WTC11 (cell line): ENCODE measurements around the gene CRACR2A. TPM values are rescaled to one million over a fixed set of nuclear protein-coding genes. Genes with fewer than 3 reads are reported as not detected.

Experiments used
- ATAC-seq: fragments of 200-7000 bp; cut with Tn5 transposase; 2 replicates; pipeline ENCODE4 v1.10.0; 2021; ENCODE audit warnings: mild to moderate bottlenecking, moderate library complexity
- CTCF ChIA-PET: fragments of 300-600 bp; sonication (Branson Sonifier 250); formaldehyde crosslinking; loops from one replicate; lab custom pipeline; 2021; ENCODE audit warnings: antibody characterized with exemption; lab: Charles Lee
- POLR2A ChIA-PET: fragments of 350-600 bp; sonication (Branson Sonifier 250); formaldehyde crosslinking; loops from one replicate; lab custom pipeline; 2021; ENCODE audit warnings: antibody characterized with exemption; lab: Charles Lee
- DNase-seq: peaks from one replicate; pipeline ENCODE4 v3.0.0; 2021; ENCODE audit warnings: low spot score
- H3K27ac Mint-ChIP-seq: 2 replicates; pipeline ENCODE4 v1.8.0; 2021; ENCODE audit warnings: mixed read lengths
- H3K27me3 Mint-ChIP-seq: 2 replicates; pipeline ENCODE4 v1.8.0; 2021; ENCODE audit warnings: low read depth, mild to moderate bottlenecking, moderate library complexity, mixed read lengths
- H3K36me3 Mint-ChIP-seq: 2 replicates; pipeline ENCODE4 v1.8.0; 2021; ENCODE audit warnings: mixed read lengths
- H3K4me1 Mint-ChIP-seq: 2 replicates; pipeline ENCODE4 v1.8.0; 2022; ENCODE audit warnings: mixed read lengths
- H3K4me3 Mint-ChIP-seq: 2 replicates; pipeline ENCODE4 v1.8.0; 2021; ENCODE audit warnings: mild to moderate bottlenecking, moderate library complexity, mixed read lengths
- H3K9me3 Mint-ChIP-seq: 2 replicates; pipeline ENCODE4 v1.8.0; 2021; ENCODE audit warnings: mixed read lengths
- CREB1 ChIP-seq: sonication (generic); formaldehyde crosslinking; IDR thresholded peaks from 2 replicates; pipeline ENCODE4 v1.8.0; 2023; ENCODE audit warnings: mild to moderate bottlenecking, missing genetic modification reagents
- ETV6 ChIP-seq: sonication (generic); formaldehyde crosslinking; IDR thresholded peaks from 2 replicates; pipeline ENCODE4 v1.8.1; 2022; ENCODE audit warnings: mild to moderate bottlenecking, missing genetic modification reagents
- FOXK1 ChIP-seq: sonication (generic); formaldehyde crosslinking; IDR thresholded peaks from 2 replicates; pipeline ENCODE4 v1.8.0; 2022; ENCODE audit warnings: mild to moderate bottlenecking, moderate library complexity, missing genetic modification reagents
- MYBL2 ChIP-seq: sonication (generic); formaldehyde crosslinking; IDR thresholded peaks from 2 replicates; pipeline ENCODE4 v1.8.1; 2023; ENCODE audit warnings: mild to moderate bottlenecking, moderate library complexity, missing genetic modification reagents
- NR1H2 ChIP-seq: sonication (generic); formaldehyde crosslinking; IDR thresholded peaks from 2 replicates; pipeline ENCODE4 v1.9.0; 2021; ENCODE audit warnings: mild to moderate bottlenecking, moderate library complexity, missing genetic modification reagents
- ZNF317 ChIP-seq: sonication (generic); formaldehyde crosslinking; IDR thresholded peaks from 2 replicates; pipeline ENCODE4 v1.8.1; 2023; ENCODE audit warnings: low read depth, mild to moderate bottlenecking, moderate library complexity, missing genetic modification reagents, borderline replicate concordance
- ZNF396 ChIP-seq: fragments of 250-450 bp; sonication (Bioruptor Pico); IDR thresholded peaks from 2 replicates; pipeline ENCODE4 v1.8.0; 2021; ENCODE audit warnings: mild to moderate bottlenecking, moderate library complexity, borderline replicate concordance
- ZNF671 ChIP-seq: fragments of 250-450 bp; sonication (Bioruptor Pico); IDR thresholded peaks from 2 replicates; pipeline ENCODE4 v1.8.0; 2021; ENCODE audit warnings: mild to moderate bottlenecking
- total RNA-seq: library from RNA; stranded (reverse); gene quantifications from 3 replicates; pipeline ENCODE4 v1.2.3, GENCODE V29; 2021
- TF ChIP-seq, protein P1 (sequence below): sonication (generic); formaldehyde crosslinking; IDR thresholded peaks from 2 replicates; pipeline ENCODE4 v1.8.1; 2022; ENCODE audit warnings: missing genetic modification reagents, borderline replicate concordance
- TF ChIP-seq, protein P2 (sequence below): sonication (generic); formaldehyde crosslinking; IDR thresholded peaks from 2 replicates; pipeline ENCODE4 v1.8.0; 2023; ENCODE audit warnings: missing genetic modification reagents, mild to moderate bottlenecking, borderline replicate concordance
- TF ChIP-seq, protein P3 (sequence below): sonication (generic); formaldehyde crosslinking; IDR thresholded peaks from 2 replicates; pipeline ENCODE4 v1.8.1; 2023; ENCODE audit warnings: mild to moderate bottlenecking, missing genetic modification reagents
- TF ChIP-seq, protein P4 (sequence below): fragments of 250-450 bp; sonication (Bioruptor Pico); IDR thresholded peaks from 2 replicates; pipeline ENCODE4 v1.9.0; 2021; ENCODE audit warnings: mild to moderate bottlenecking
- TF ChIP-seq, protein P5 (sequence below): sonication (generic); formaldehyde crosslinking; IDR thresholded peaks from 2 replicates; pipeline ENCODE4 v1.8.0; 2023; ENCODE audit warnings: mild to moderate bottlenecking, missing genetic modification reagents
- TF ChIP-seq, protein P6 (sequence below): sonication (generic); formaldehyde crosslinking; conservative IDR thresholded peaks from 2 replicates; pipeline ENCODE4 v1.8.1; 2022; ENCODE audit warnings: mild to moderate bottlenecking, missing genetic modification reagents
- TF ChIP-seq, protein P7 (sequence below): sonication (generic); formaldehyde crosslinking; IDR thresholded peaks from 2 replicates; pipeline ENCODE4 v1.8.1; 2023; ENCODE audit warnings: mild to moderate bottlenecking, missing genetic modification reagents, moderate library complexity

Gene CRACR2A
- total RNA-seq, 1 experiment from 2014 or later = 2.6 TPM

DNA sequence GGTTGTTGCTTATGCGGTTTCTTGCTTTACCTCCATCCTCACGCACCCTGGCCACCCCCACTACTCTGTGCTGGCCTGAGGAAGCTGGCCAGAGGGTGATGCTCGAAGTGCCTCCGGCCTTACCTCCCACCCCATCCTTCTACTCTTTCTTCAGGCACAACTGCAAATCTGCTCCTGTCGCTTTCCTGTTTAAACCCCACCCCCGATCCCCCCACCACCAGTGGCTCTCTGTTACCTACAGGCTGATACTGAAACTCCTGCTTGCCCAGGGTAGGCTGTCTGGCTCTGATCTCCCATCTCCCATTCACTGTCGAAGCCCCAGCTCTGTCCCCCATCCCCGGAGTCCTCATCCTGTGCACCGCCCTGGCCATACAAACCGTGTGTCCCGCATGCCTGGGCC is 150.4 kb downstream of the CRACR2A start:
- H3K4me3 Mint-ChIP-seq = no peak overlapping the region
- TF ChIP-seq, protein P1, sequence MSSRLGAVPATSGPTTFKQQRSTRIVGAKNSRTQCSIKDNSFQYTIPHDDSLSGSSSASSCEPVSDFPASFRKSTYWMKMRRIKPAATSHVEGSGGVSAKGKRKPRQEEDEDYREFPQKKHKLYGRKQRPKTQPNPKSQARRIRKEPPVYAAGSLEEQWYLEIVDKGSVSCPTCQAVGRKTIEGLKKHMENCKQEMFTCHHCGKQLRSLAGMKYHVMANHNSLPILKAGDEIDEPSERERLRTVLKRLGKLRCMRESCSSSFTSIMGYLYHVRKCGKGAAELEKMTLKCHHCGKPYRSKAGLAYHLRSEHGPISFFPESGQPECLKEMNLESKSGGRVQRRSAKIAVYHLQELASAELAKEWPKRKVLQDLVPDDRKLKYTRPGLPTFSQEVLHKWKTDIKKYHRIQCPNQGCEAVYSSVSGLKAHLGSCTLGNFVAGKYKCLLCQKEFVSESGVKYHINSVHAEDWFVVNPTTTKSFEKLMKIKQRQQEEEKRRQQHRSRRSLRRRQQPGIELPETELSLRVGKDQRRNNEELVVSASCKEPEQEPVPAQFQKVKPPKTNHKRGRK (CRISPR knock-in tag) = no peak
- TF ChIP-seq, protein P2, sequence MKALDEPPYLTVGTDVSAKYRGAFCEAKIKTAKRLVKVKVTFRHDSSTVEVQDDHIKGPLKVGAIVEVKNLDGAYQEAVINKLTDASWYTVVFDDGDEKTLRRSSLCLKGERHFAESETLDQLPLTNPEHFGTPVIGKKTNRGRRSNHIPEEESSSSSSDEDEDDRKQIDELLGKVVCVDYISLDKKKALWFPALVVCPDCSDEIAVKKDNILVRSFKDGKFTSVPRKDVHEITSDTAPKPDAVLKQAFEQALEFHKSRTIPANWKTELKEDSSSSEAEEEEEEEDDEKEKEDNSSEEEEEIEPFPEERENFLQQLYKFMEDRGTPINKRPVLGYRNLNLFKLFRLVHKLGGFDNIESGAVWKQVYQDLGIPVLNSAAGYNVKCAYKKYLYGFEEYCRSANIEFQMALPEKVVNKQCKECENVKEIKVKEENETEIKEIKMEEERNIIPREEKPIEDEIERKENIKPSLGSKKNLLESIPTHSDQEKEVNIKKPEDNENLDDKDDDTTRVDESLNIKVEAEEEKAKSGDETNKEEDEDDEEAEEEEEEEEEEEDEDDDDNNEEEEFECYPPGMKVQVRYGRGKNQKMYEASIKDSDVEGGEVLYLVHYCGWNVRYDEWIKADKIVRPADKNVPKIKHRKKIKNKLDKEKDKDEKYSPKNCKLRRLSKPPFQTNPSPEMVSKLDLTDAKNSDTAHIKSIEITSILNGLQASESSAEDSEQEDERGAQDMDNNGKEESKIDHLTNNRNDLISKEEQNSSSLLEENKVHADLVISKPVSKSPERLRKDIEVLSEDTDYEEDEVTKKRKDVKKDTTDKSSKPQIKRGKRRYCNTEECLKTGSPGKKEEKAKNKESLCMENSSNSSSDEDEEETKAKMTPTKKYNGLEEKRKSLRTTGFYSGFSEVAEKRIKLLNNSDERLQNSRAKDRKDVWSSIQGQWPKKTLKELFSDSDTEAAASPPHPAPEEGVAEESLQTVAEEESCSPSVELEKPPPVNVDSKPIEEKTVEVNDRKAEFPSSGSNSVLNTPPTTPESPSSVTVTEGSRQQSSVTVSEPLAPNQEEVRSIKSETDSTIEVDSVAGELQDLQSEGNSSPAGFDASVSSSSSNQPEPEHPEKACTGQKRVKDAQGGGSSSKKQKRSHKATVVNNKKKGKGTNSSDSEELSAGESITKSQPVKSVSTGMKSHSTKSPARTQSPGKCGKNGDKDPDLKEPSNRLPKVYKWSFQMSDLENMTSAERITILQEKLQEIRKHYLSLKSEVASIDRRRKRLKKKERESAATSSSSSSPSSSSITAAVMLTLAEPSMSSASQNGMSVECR (CRISPR knock-in tag) = no peak
- TF ChIP-seq FOXK1 (CRISPR knock-in tag) (no peak), ETV6 (CRISPR knock-in tag) (no peak), CREB1 (no peak)
- TF ChIP-seq, protein P3, sequence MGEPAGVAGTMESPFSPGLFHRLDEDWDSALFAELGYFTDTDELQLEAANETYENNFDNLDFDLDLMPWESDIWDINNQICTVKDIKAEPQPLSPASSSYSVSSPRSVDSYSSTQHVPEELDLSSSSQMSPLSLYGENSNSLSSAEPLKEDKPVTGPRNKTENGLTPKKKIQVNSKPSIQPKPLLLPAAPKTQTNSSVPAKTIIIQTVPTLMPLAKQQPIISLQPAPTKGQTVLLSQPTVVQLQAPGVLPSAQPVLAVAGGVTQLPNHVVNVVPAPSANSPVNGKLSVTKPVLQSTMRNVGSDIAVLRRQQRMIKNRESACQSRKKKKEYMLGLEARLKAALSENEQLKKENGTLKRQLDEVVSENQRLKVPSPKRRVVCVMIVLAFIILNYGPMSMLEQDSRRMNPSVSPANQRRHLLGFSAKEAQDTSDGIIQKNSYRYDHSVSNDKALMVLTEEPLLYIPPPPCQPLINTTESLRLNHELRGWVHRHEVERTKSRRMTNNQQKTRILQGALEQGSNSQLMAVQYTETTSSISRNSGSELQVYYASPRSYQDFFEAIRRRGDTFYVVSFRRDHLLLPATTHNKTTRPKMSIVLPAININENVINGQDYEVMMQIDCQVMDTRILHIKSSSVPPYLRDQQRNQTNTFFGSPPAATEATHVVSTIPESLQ (CRISPR knock-in tag) = no peak
- TF ChIP-seq, protein P4, sequence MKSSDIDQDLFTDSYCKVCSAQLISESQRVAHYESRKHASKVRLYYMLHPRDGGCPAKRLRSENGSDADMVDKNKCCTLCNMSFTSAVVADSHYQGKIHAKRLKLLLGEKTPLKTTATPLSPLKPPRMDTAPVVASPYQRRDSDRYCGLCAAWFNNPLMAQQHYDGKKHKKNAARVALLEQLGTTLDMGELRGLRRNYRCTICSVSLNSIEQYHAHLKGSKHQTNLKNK (CRISPR knock-in tag) = no peak
- TF ChIP-seq, all 79 proteins: peak for 0
- CTCF ChIA-PET = interaction anchor here (0.8 kb wide), 1 partner anchor 276 kb away, joined by 5 read pairs; no protein-coding TSS in a partner anchor
- Mint-ChIP-seq H3K36me3 (no peaks in the 10 kb centered on the region), H3K27me3 (peaks cover 14% of the 10 kb centered on the region), H3K4me1 (peaks cover 84% of the 10 kb centered on the region), H3K27ac (no peak overlapping the region), H3K9me3 (no peaks in the 10 kb centered on the region)
- DNase-seq (no peak), ATAC-seq (no peak)
- POLR2A ChIA-PET = no interaction called here

DNA sequence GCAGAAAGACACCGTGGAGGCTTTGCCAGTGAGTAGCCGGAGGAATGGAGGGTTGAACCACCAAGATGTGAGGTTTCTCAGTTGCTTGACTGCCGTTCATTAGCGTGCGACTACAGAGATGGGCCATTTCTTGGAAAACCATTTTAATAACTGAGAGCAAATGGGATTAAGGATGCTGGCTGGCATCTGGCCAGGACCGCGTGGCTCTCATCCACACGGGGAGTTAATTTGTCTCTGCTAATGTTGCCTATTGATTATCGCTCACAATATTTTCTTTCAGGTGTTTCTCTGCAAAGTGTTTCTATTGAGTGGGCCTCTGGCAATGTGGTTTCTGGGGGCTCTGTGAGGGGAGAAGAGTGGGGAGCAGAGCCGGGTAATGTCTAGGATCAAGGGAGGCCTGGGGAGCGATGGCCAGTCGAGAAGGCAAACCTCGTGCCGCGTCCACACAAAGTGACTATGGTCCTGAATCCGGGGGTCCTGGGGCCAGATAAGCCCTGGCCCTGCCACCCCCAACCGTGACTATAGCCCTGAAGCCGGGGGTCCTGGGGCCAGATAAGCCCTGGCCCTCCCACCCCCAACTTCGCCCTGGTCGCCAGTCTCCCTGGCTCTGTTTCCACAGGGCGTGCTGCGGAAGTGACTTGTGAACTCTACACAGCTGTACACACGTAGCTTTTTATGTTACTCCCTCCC is 151.3 kb downstream of the CRACR2A start:
- POLR2A ChIA-PET = no interaction called here
- no peak overlapping the region for H3K4me3 Mint-ChIP-seq
- peaks cover 12% of the 10 kb centered on the region for H3K27me3 Mint-ChIP-seq
- H3K4me1 Mint-ChIP-seq = peaks cover 76% of the 10 kb centered on the region
- H3K36me3 Mint-ChIP-seq = no peaks in the 10 kb centered on the region
- H3K9me3 Mint-ChIP-seq = no peaks in the 10 kb centered on the region
- no peak for DNase-seq
- H3K27ac Mint-ChIP-seq = no peak overlapping the region
- TF ChIP-seq CREB1 (no peak), NR1H2 (CRISPR knock-in tag) (no peak), ZNF317 (CRISPR knock-in tag) (no peak), ZNF671 (CRISPR knock-in tag) (no peak), MYBL2 (CRISPR knock-in tag) (no peak), ZNF396 (CRISPR knock-in tag) (no peak)
- TF ChIP-seq, protein P5, sequence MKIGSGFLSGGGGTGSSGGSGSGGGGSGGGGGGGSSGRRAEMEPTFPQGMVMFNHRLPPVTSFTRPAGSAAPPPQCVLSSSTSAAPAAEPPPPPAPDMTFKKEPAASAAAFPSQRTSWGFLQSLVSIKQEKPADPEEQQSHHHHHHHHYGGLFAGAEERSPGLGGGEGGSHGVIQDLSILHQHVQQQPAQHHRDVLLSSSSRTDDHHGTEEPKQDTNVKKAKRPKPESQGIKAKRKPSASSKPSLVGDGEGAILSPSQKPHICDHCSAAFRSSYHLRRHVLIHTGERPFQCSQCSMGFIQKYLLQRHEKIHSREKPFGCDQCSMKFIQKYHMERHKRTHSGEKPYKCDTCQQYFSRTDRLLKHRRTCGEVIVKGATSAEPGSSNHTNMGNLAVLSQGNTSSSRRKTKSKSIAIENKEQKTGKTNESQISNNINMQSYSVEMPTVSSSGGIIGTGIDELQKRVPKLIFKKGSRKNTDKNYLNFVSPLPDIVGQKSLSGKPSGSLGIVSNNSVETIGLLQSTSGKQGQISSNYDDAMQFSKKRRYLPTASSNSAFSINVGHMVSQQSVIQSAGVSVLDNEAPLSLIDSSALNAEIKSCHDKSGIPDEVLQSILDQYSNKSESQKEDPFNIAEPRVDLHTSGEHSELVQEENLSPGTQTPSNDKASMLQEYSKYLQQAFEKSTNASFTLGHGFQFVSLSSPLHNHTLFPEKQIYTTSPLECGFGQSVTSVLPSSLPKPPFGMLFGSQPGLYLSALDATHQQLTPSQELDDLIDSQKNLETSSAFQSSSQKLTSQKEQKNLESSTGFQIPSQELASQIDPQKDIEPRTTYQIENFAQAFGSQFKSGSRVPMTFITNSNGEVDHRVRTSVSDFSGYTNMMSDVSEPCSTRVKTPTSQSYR (CRISPR knock-in tag) = no peak
- TF ChIP-seq, protein P6, sequence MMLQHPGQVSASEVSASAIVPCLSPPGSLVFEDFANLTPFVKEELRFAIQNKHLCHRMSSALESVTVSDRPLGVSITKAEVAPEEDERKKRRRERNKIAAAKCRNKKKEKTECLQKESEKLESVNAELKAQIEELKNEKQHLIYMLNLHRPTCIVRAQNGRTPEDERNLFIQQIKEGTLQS (CRISPR knock-in tag) = no peak
- TF ChIP-seq, protein P7, sequence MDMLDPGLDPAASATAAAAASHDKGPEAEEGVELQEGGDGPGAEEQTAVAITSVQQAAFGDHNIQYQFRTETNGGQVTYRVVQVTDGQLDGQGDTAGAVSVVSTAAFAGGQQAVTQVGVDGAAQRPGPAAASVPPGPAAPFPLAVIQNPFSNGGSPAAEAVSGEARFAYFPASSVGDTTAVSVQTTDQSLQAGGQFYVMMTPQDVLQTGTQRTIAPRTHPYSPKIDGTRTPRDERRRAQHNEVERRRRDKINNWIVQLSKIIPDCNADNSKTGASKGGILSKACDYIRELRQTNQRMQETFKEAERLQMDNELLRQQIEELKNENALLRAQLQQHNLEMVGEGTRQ (CRISPR knock-in tag) = no peak
- TF ChIP-seq, all 79 proteins: peak for 0
- CTCF ChIA-PET = no interaction called here
- ATAC-seq = no peak
